Hematopoietic multipotent progenitor cell (in vitro differentiated cells): ENCODE measurements around the gene U2SURP. TPM values are rescaled to one million over a fixed set of nuclear protein-coding genes. Genes with fewer than 3 reads are reported as not detected.

Experiments
- DNase-seq, 3 donors: peaks; one replicate each; pipeline ENCODE4 v3.0.0-alpha.2; 2011 to 2015; ENCODE audit warnings: low read depth in 2 of 3, low spot score in 2 of 3
- small RNA-seq: library from RNA; depleted of rRNA; stranded (forward); fragments of <200 nt; gene quantifications from one replicate; pipeline ENCODE3, GENCODE V24; 2012
- total RNA-seq: library from RNA; depleted of rRNA; stranded (reverse); fragments of >200 nt; gene quantifications from one replicate; pipeline ENCODE4 v1.2.3, GENCODE V29; 2012

U2SURP gene
- total RNA-seq, 1 donor = 23.4 TPM

DNA sequence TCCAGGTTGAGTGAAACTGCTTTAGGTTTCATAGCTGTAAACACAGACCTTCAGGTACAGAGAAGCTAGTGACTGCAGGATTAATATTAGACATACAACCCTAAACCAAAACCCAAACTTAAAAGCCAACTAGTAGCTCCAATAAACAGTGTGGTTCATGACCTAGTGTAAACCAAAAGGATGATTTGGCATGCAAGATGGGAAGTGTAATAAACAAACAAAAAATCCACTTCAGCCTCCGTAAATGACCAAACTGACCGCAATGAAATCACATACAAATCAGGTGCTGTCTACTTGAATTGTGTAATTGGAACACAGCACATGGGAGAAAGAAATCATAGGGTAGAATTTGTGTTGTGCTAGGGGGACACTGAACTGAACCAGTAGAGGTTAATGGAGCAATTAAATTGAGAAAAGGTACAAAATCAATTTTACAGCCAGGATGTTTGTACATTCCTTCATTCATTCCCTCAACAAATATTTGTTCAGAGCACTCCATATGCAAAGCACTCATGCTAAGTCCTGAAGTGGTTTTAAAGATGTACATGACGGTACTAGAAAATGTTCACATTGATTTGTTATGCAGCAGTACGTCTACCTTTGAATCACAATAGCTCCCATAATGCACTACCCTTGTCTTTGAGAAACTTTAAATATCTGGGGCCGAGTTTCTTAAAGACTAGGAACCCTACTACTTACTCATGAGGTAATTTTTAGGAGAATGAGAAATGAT lies 96.8 kb downstream of the U2SURP start:
- no peak for DNase-seq

DNA sequence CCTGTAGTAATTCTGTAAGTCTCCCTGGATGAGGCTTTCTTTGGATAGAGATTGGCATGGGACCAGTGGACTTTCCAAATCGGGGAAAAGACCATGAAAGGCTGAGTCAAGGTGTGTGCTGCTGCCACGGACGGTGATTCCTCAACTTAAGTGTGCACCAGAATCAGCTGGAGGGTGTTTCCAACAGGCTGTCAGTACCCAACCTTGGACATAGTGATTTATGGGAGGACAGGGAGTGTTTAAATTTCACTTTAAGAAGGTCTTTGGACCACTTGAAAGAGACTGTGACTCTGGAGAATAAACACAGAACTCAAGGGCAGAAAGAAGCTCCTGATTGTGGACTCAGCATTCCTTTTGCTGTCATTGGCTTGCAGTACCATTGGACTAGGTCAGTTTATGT lies 97.8 kb downstream of the U2SURP start:
- DNase-seq = no peak

- no peak for DNase-seq
Measured at GRCh38 chr3:143099690-143100089, 98.3 kb downstream of the U2SURP start.

GRCh38 chr3:143100451-143100850 lies 99.1 kb downstream of the U2SURP start:
- DNase-seq = no peak

DNA sequence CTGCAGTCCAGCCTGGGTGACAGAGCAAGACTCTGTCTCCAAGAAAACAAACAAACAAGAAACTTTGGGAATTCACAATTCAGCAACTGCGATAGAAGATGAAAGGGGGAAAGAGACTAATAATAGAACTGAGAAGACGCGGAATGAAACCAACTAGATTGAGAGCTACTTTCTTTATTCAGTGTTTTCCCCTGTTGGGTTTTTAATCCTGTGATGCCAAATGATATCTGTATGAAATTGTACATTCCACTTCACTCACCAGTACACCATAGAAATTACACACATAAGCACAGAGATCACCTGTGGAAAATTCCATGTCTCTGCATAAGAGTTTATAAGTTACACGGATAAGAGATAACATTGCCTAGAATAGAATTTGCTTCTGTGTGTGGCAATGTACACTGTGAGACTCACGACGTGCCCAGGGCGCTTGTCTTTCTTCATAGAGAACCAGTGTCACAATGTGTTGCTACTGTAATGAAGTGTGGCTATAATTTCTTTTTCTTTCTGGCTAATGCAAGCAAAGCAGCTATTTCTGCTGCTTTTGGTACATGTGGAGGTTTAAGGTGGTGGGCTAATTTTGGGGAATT lies 100.5 kb downstream of the U2SURP start:
- no peak for DNase-seq

DNA sequence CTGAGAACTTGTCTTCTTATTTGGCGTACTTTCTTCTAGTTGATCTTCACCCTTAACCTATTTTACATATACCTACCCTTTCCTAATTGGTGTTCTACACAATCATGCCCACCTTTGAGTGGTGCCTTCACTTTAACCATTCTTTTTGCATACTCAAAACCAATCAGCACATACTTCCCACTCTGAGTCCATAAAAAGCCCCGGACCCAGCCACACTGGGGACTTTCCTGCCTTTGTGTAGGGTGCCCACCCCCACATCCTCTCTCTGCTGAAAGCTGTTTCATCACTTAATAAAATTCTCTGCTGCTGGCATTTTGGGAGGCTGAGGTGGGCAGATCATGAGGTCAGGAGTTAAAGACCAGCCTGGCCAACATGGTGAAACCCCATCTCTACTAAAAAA lies 102.3 kb downstream of the U2SURP start:
- no peak for DNase-seq

- no peak for DNase-seq
Measured at GRCh38 chr3:143105170-143105569, 103.8 kb downstream of the U2SURP start.

GRCh38 chr3:143109861-143110260 lies 108.5 kb downstream of the U2SURP start:
- no peak for DNase-seq

Small RNA genes within 50 kb of the gene (small RNA-seq; reads per million reads assigned to genes)
- not detected for gene AC021074.2

Other genes starting within 250 kb of the U2SURP start
- 0.54 TPM for gene PCOLCE2, start 112.5 kb upstream of the U2SURP start, total RNA-seq
- not detected for gene PAQR9, start 37.9 kb upstream of the U2SURP start, total RNA-seq
- 6.7 TPM for gene CHST2, start 118.2 kb downstream of the U2SURP start, total RNA-seq